NB4 (cell line): ENCODE measurements around the gene SDF4.

Experiments used
- CTCF ChIP-seq: IDR thresholded peaks from one replicate; pipeline ENCODE4 v1.5.1; 2012; ENCODE audit warnings: low read depth, low read length
- MAX ChIP-seq: IDR thresholded peaks from 2 replicates; pipeline ENCODE4 v1.6.1; 2011; ENCODE audit warnings: low read depth, low read length
- POLR2A ChIP-seq: IDR thresholded peaks from 2 replicates; pipeline ENCODE4 v1.6.1; 2011; ENCODE audit warnings: mild to moderate bottlenecking; ENCODE audit not compliant: insufficient read length; ENCODE audit errors: extremely low read depth

- TF ChIP-seq CTCF (no peak), POLR2A (no peak), MAX (no peak)
Measured at GRCh38 chr1:1232796-1233566, 1.2 kb upstream of the SDF4 start.
